HepG2 (cell line): ENCODE results near the gene HSPA6. TPM values are rescaled to one million over a fixed set of nuclear protein-coding genes. Genes with fewer than 3 reads are reported as not detected.
A peak's percentile ranks its signal among the peaks of the same experiment; 100 is the strongest.
"Not testable (repeated sequence)": the region's sequence is repeated elsewhere in the genome, so short reads cannot be mapped to it uniquely, and the experiment has no call there.

ENCODE experiments used
- ATAC-seq: fragments of 200-7000 bp; cut with Tn5 transposase; 3 replicates; pipeline ENCODE4 v1.9.1; 2020; ENCODE audit warnings: mild to moderate bottlenecking, moderate library complexity
- BruUV-seq: library from RNA; stranded (reverse); fragments of 400-500 nt; replicated peaks from 2 replicates; lab custom pipeline; 2021; lab: Mats Ljungman, UMichigan
- CTCF ChIA-PET: fragments of 300-600 bp; formaldehyde crosslinking; extraction: SDS; loops from one replicate; lab custom pipeline; 2021; ENCODE audit warnings: low total read pairs, inconsistent platforms, low intra/inter-chr PET ratio; lab: Yijun Ruan, JAX
- POLR2A ChIA-PET: fragments of 350-600 bp; sonication (Branson Sonifier 250); formaldehyde crosslinking; loops from one replicate; lab custom pipeline; 2020; ENCODE audit warnings: antibody characterized with exemption, inconsistent platforms; lab: Yijun Ruan, JAX
- DNase-seq: peaks from one replicate; pipeline ENCODE4 v3.0.0-alpha.2; 2015; ENCODE audit warnings: low spot score
- FAIRE-seq: peaks from 3 replicates; lab custom pipeline; 2011; peaks lifted over from hg19 to GRCh38; lab: Jason Lieb, UNC
- H2AFZ ChIP-seq: one replicate; pipeline ENCODE4 v1.6.1; 2011; ENCODE audit warnings: low read length, inconsistent platforms
- H3K27ac ChIP-seq: fragments of 300-600 bp; 3 replicates; pipeline ENCODE4 v1.8.0; 2011; ENCODE audit warnings: mixed run types, mild to moderate bottlenecking, mixed read lengths, low read length, inconsistent platforms; ENCODE audit not compliant: insufficient read depth; ENCODE audit errors: extremely low read length
- H3K27me3 ChIP-seq, 2 experiments: fragments of 200-600 bp in 1 of 2; 2 replicates in 1 of 2; 3 replicates in 1 of 2; pipeline versions ENCODE4 v1.6.0 to v1.8.0; 2011; ENCODE audit warnings: low read length in 2 of 2, mild to moderate bottlenecking in 2 of 2, moderate library complexity in 2 of 2, inconsistent platforms in 1 of 2; ENCODE audit not compliant: insufficient read depth in 2 of 2, control insufficient read depth in 1 of 2
- H3K36me3 ChIP-seq, 2 experiments: fragments of 200-600 bp in 1 of 2; replicated peaks in 1 of 2; 2 replicates in 1 of 2; 3 replicates in 1 of 2; pipeline versions ENCODE4 v1.5.1 to v1.8.0; 2011; ENCODE audit warnings: low read length in 2 of 2, inconsistent platforms in 1 of 2; ENCODE audit not compliant: insufficient read depth in 2 of 2, control insufficient read depth in 1 of 2
- H3K4me1 ChIP-seq: 2 replicates; pipeline ENCODE4 v1.5.1; 2012; ENCODE audit warnings: low read length, inconsistent platforms; ENCODE audit not compliant: insufficient read depth
- H3K4me2 ChIP-seq: 2 replicates; pipeline ENCODE4 v1.6.0; 2011; ENCODE audit warnings: low read depth, low read length, inconsistent platforms
- H3K4me3 ChIP-seq, 3 experiments: fragments of 200-600 bp in 1 of 3; sonication (generic), shearing (Covaris generic) in 1 of 3; replicated peaks in 1 of 3; 2 replicates each; pipeline ENCODE4 v1.5.1; 2011 to 2016; ENCODE audit warnings: low read length in 3 of 3, inconsistent platforms in 2 of 3, low read depth in 2 of 3, mild to moderate bottlenecking in 2 of 3, control low read depth in 1 of 3, mixed read lengths in 1 of 3; ENCODE audit not compliant: insufficient read depth in 1 of 3
- H3K79me2 ChIP-seq: one replicate; pipeline ENCODE4 v1.6.1; 2011; ENCODE audit warnings: low read length, inconsistent platforms; ENCODE audit not compliant: insufficient read depth
- H3K9ac ChIP-seq: 2 replicates; pipeline ENCODE4 v1.6.0; 2011; ENCODE audit warnings: mild to moderate bottlenecking, low read depth, low read length, inconsistent platforms; ENCODE audit not compliant: insufficient read depth
- H3K9me3 ChIP-seq: 2 replicates; pipeline ENCODE4 v1.5.1; 2012; ENCODE audit warnings: mild to moderate bottlenecking, low read length
- H4K20me1 ChIP-seq: 2 replicates; pipeline ENCODE4 v1.6.0; 2011; ENCODE audit warnings: inconsistent platforms, mild to moderate bottlenecking, low read length, moderate library complexity; ENCODE audit not compliant: insufficient read depth
- CBX5 ChIP-seq: sonication (generic); formaldehyde crosslinking; IDR thresholded peaks from 2 replicates; pipeline ENCODE4 v1.4.0; 2020; ENCODE audit warnings: missing genetic modification reagents, borderline replicate concordance
- ELF3 ChIP-seq: IDR thresholded peaks from 2 replicates; pipeline ENCODE4 v1.6.1; 2016; ENCODE audit warnings: missing genetic modification reagents, missing compliant biosample characterization
- FOXA3 ChIP-seq: IDR thresholded peaks from 2 replicates; pipeline ENCODE4 v1.6.1; 2016; ENCODE audit warnings: missing genetic modification reagents, missing compliant biosample characterization
- NONO ChIP-seq, 2 experiments: fragments of 450-650 bp in 1 of 2; sonication (generic) in 1 of 2; formaldehyde crosslinking in 1 of 2; IDR thresholded peaks in 1 of 2; conservative IDR thresholded peaks in 1 of 2; 2 replicates each; pipeline versions ENCODE4 v1.6.1 to v1.8.0; 2017 to 2022; ENCODE audit warnings: mild to moderate bottlenecking in 1 of 2, missing genetic modification reagents in 1 of 2, moderate library complexity in 1 of 2
- PRPF4 ChIP-seq: fragments of 200-400 bp; formaldehyde crosslinking; IDR thresholded peaks from 2 replicates; pipeline ENCODE4 v1.6.1; 2016; ENCODE audit warnings: low read length, low read depth; ENCODE audit not compliant: poor library complexity, severe bottlenecking
- RFXANK ChIP-seq: IDR thresholded peaks from 2 replicates; pipeline ENCODE4 v1.6.1; 2016
- SOX13 ChIP-seq, 3 experiments: fragments of 450-650 bp in 1 of 3; sonication (generic) in 1 of 3; formaldehyde crosslinking in 1 of 3; IDR thresholded peaks in 2 of 3; conservative IDR thresholded peaks in 1 of 3; 2 replicates each; pipeline versions ENCODE4 v1.5.0 to v1.6.1; 2016 to 2020; ENCODE audit warnings: antibody characterized with exemption in 1 of 3, mild to moderate bottlenecking in 1 of 3, missing compliant biosample characterization in 1 of 3, missing genetic modification reagents in 1 of 3, moderate library complexity in 1 of 3
- THAP11 ChIP-seq: IDR thresholded peaks from 2 replicates; pipeline ENCODE4 v1.6.1; 2016; ENCODE audit warnings: missing biosample characterization, missing genetic modification reagents
- YEATS2 ChIP-seq: sonication (generic); formaldehyde crosslinking; IDR thresholded peaks from 2 replicates; pipeline ENCODE4 v1.4.0; 2020; ENCODE audit warnings: missing genetic modification reagents, borderline replicate concordance
- ZBED4 ChIP-seq: sonication (generic); formaldehyde crosslinking; IDR thresholded peaks from 2 replicates; pipeline ENCODE4 v1.4.0; 2020; ENCODE audit warnings: missing genetic modification reagents, borderline replicate concordance
- ZBTB33 ChIP-seq: sonication (generic); formaldehyde crosslinking; IDR thresholded peaks from 2 replicates; pipeline ENCODE4 v1.4.0; 2020; ENCODE audit warnings: missing genetic modification reagents
- ZEB1 ChIP-seq: IDR thresholded peaks from 2 replicates; pipeline ENCODE4 v1.6.1; 2012; ENCODE audit warnings: mild to moderate bottlenecking, low read depth, inconsistent platforms; ENCODE audit not compliant: insufficient replicate concordance
- ZNF205 ChIP-seq: IDR thresholded peaks from 2 replicates; pipeline ENCODE4 v1.6.1; 2018; ENCODE audit warnings: missing biosample characterization, missing genetic modification reagents
- ZNF230 ChIP-seq: sonication (generic); formaldehyde crosslinking; IDR thresholded peaks from 2 replicates; pipeline ENCODE4 v1.4.0; 2020; ENCODE audit warnings: mild to moderate bottlenecking, missing genetic modification reagents
- ZNF34 ChIP-seq: sonication (generic); formaldehyde crosslinking; IDR thresholded peaks from 2 replicates; pipeline ENCODE4 v1.4.0; 2020; ENCODE audit warnings: mild to moderate bottlenecking, missing genetic modification reagents, borderline replicate concordance
- ZNF629 ChIP-seq: sonication (generic); formaldehyde crosslinking; conservative IDR thresholded peaks from 2 replicates; pipeline ENCODE4 v1.5.0; 2020; ENCODE audit warnings: missing genetic modification reagents
- WGBS: methylation state at CpG from one replicate; pipeline ENCODE4 v1.1.6; 2017; ENCODE audit warnings: low lambda C conversion rate; 5-methylcytosine and 5-hydroxymethylcytosine counted together
- in situ Hi-C: cut with HindIII; loops from 2 replicates; pipeline ENCODE4 v1.10.0; 2017; ENCODE audit warnings: low pct_unique_long_range_greater_than_20kb; ENCODE audit not compliant: extremely low pct_ligation_motif_present
- intact Hi-C: fragments of 100-400 bp; cut with micrococcal nuclease; formaldehyde crosslinking; loops from one replicate; pipeline ENCODE4 v1.10.0; 2022; ENCODE audit not compliant: unreplicated experiment
- polyA plus RNA-seq, 8 experiments: library from polyadenylated mRNA; depleted of rRNA in 3 of 8; stranded (reverse) in 7 of 8; unstranded in 1 of 8; fragments of >200 nt; fragmentation: Illumina TruSeq in 4 of 8; extraction: Trizol in 4 of 8; gene quantifications; 2 replicates each; pipeline versions ENCODE4 v1.2.1 to v1.2.3, GENCODE V29; 2011 to 2016; ENCODE audit warnings: low read depth in 4 of 8, missing spikeins in 1 of 8, mixed read lengths in 1 of 8; ENCODE audit not compliant: insufficient read depth in 1 of 8
- total RNA-seq, 5 experiments: library from RNA; depleted of rRNA; stranded (reverse); fragments of >200 nt; fragmentation: Illumina TruSeq; extraction: Trizol; gene quantifications; 2 replicates each; pipeline ENCODE4 v1.2.3, GENCODE V29; 2016; ENCODE audit warnings: low read depth in 1 of 5

The HSPA6 gene
- total and polyA plus RNA-seq, 2 of the 13 experiments (the other 11 are each of a cell fraction or from before 2014, with no cell fraction given), result 0.07 TPM; not detected in 1

- H3K4me1 ChIP-seq, result peaks cover 25% of the 10 kb centered on the region
- peak; percentile 77 for ATAC-seq
- peak; percentile 69 for FAIRE-seq
- H3K9ac ChIP-seq, result peak overlapping the region; percentile 22; the same call in 1 of the 2 replicates
- H3K27me3 ChIP-seq; H3K79me2 ChIP-seq; H4K20me1 ChIP-seq; CTCF ChIA-PET; in situ Hi-C loops; H3K36me3 ChIP-seq; H3K27ac ChIP-seq; BruUV-seq; POLR2A ChIA-PET; H3K9me3 ChIP-seq; TF ChIP-seq SOX13 (CRISPR knock-in tag; conservative IDR thresholded peaks at IDR 0.05 in 1 of 2, IDR thresholded peaks at IDR 0.05 in 1 of 2); NONO (IDR thresholded peaks at IDR 0.05): not testable (repeated sequence)
- 5% methylated on average over 42 of the region's 56 CpGs for WGBS
- H3K4me2 ChIP-seq, result peak overlapping the region; percentile 78
- intact Hi-C loops, result loop anchor here (5.0 kb wide), 1 partner anchor 81 kb away; no protein-coding TSS in a partner anchor
- peak; percentile 77 for DNase-seq
- H2AFZ ChIP-seq, result peak overlapping the region; percentile 27
- peak overlapping the region; percentile 62 to 76 (median 76) for H3K4me3 ChIP-seq
- TF ChIP-seq FOXA3 (CRISPR knock-in tag) (0 out of 2 replicates have a peak, but pooled peaks have one; percentile 5), ZNF629 (CRISPR knock-in tag) (peak; percentile 27; the same call in 1 of the 2 replicates), ZBTB33 (CRISPR knock-in tag) (peak; percentile 23; the same call in 1 of the 2 replicates), ZBED4 (CRISPR knock-in tag) (0 out of 2 replicates have a peak, but pooled peaks have one; percentile 48), SOX13 (IDR thresholded peaks at IDR 0.05) (peak; percentile 54; the same call in 1 of the 2 replicates), ZNF34 (CRISPR knock-in tag) (0 out of 2 replicates have a peak, but pooled peaks have one; percentile 45), ZNF205 (CRISPR knock-in tag) (0 out of 2 replicates have a peak, but pooled peaks have one; percentile 39), NONO (CRISPR knock-in tag; conservative IDR thresholded peaks at IDR 0.05) (0 out of 2 replicates have a peak, but pooled peaks have one; percentile 35), ZEB1 (peak; percentile 24), CBX5 (CRISPR knock-in tag) (peak; percentile 43; the same call in 1 of the 2 replicates), ZNF230 (CRISPR knock-in tag) (0 out of 2 replicates have a peak, but pooled peaks have one; percentile 40), THAP11 (CRISPR knock-in tag) (peak; percentile 57), YEATS2 (peak; percentile 35; the same call in 1 of the 2 replicates), ELF3 (CRISPR knock-in tag) (0 out of 2 replicates have a peak, but pooled peaks have one; percentile 27), RFXANK (CRISPR knock-in tag) (0 out of 2 replicates have a peak, but pooled peaks have one; percentile 38), PRPF4 (peak; percentile 46)
These were observed 6.6 kb downstream of the HSPA6 start for GRCh38 chr1:161530671-161531641.
